B cell (primary cell): Measurements from ENCODE around the gene CPNE9.

Source experiments
- CTCF ChIP-seq: fragments of 200-600 bp; IDR thresholded peaks from one replicate; pipeline ENCODE4 v1.8.0; 2022; ENCODE audit warnings: antibody characterized with exemption, mild to moderate bottlenecking
- EZH2 ChIP-seq: IDR thresholded peaks from 2 replicates; pipeline ENCODE4 v1.6.1; 2012; ENCODE audit warnings: borderline replicate concordance, low read depth, mild to moderate bottlenecking, moderate library complexity, low read length; ENCODE audit not compliant: insufficient read depth, poor library complexity, severe bottlenecking

- no peak for TF ChIP-seq CTCF
- no peak for TF ChIP-seq EZH2
Observed at GRCh38 chr3:9686703-9687102, 16.9 kb upstream of the CPNE9 start.
